GM12878 (cell line): ENCODE results near the gene EFHC1. TPM values are rescaled to one million over a fixed set of nuclear protein-coding genes. Genes with fewer than 3 reads are reported as not detected.

Experiments used
- ATAC-seq: fragments of 200-7000 bp; cut with Tn5 transposase; 3 replicates; pipeline ENCODE4 v1.9.1; 2020; ENCODE audit warnings: mild to moderate bottlenecking, moderate library complexity
- BruUV-seq: library from RNA; stranded (reverse); fragments of 400-500 nt; replicated peaks from 2 replicates; lab custom pipeline; 2021; lab: Mats Ljungman, UMichigan
- CTCF ChIA-PET: fragments of 300-600 bp; sonication (Branson Sonifier 250); formaldehyde crosslinking; extraction: SDS; loops from one replicate; lab custom pipeline; 2021; ENCODE audit warnings: inconsistent platforms; lab: Yijun Ruan, JAX
- POLR2A ChIA-PET: fragments of 350-600 bp; formaldehyde crosslinking; extraction: SDS; loops from one replicate; lab custom pipeline; 2021; ENCODE audit warnings: inconsistent platforms; lab: Charles Lee
- RAD21 ChIA-PET: fragments of 300-600 bp; sonication (Branson Sonifier 250); formaldehyde crosslinking; loops from one replicate; lab custom pipeline; 2023; ENCODE audit warnings: antibody characterized with exemption; ENCODE audit not compliant: unreplicated experiment; lab: Charles Lee
- SMC1A ChIA-PET: fragments of 300-600 bp; sonication (Branson Sonifier 250); formaldehyde crosslinking; loops from one replicate; lab custom pipeline; 2023; ENCODE audit not compliant: unreplicated experiment, uncharacterized antibody; lab: Charles Lee
- DNase-seq: peaks from one replicate; pipeline ENCODE4 v3.0.0-alpha.2; 2011; ENCODE audit warnings: low read depth, low spot score
- FAIRE-seq: peaks from 3 replicates; lab custom pipeline; 2011; peaks lifted over from hg19 to GRCh38; lab: Jason Lieb, UNC
- H2AFZ ChIP-seq: 2 replicates; pipeline ENCODE4 v1.6.0; 2011; ENCODE audit warnings: low read depth, low read length, control low read depth; ENCODE audit not compliant: control insufficient read depth
- H3K27ac ChIP-seq: 2 replicates; pipeline ENCODE4 v1.5.1; 2011; ENCODE audit warnings: control low read depth; ENCODE audit not compliant: control insufficient read depth, insufficient read depth
- H3K27me3 ChIP-seq, 2 experiments: replicated peaks in 1 of 2; 2 replicates each; pipeline versions ENCODE4 v1.6.0 to v1.6.1; 2011; ENCODE audit warnings: low read length in 1 of 2; ENCODE audit not compliant: control insufficient read depth in 2 of 2, insufficient read depth in 2 of 2
- H3K36me3 ChIP-seq, 2 experiments: 2 replicates each; pipeline ENCODE4 v1.5.1; 2011; ENCODE audit warnings: low read length in 1 of 2; ENCODE audit not compliant: control insufficient read depth in 2 of 2, insufficient read depth in 2 of 2
- H3K4me1 ChIP-seq: 2 replicates; pipeline ENCODE4 v1.6.1; 2011; ENCODE audit warnings: mild to moderate bottlenecking, low read length, moderate library complexity, mixed read lengths; ENCODE audit not compliant: control insufficient read depth, insufficient read depth
- H3K4me2 ChIP-seq: 2 replicates; pipeline ENCODE4 v1.6.0; 2011; ENCODE audit warnings: control low read depth; ENCODE audit not compliant: control insufficient read depth, insufficient read depth
- H3K4me3 ChIP-seq: fragments of 200-600 bp; sonication (generic); 2 replicates; pipeline ENCODE4 v1.5.1; 2016
- H3K79me2 ChIP-seq: 2 replicates; pipeline ENCODE4 v1.6.0; 2011; ENCODE audit warnings: low read length; ENCODE audit not compliant: control insufficient read depth, insufficient read depth
- H3K9ac ChIP-seq: 2 replicates; pipeline ENCODE4 v1.8.0; 2011; ENCODE audit warnings: low read length, control low read depth, mixed read lengths; ENCODE audit not compliant: control insufficient read depth, insufficient read depth
- H3K9me3 ChIP-seq: replicated peaks from 3 replicates; pipeline ENCODE4 v1.5.1; 2011; ENCODE audit warnings: mild to moderate bottlenecking, low read length; ENCODE audit not compliant: control insufficient read depth, insufficient read depth
- H4K20me1 ChIP-seq: 2 replicates; pipeline ENCODE4 v1.6.0; 2011; ENCODE audit not compliant: control insufficient read depth, insufficient read depth
- CHD1 ChIP-seq: IDR thresholded peaks from 2 replicates; pipeline ENCODE4 v1.6.1; 2012; ENCODE audit warnings: low read depth, low read length, improper control_type of control experiment
- EGR1 ChIP-seq, 2 experiments: IDR thresholded peaks; 1 replicate in 1 of 2; 2 replicates in 1 of 2; pipeline ENCODE4 v1.6.1; 2011 to 2012; ENCODE audit warnings: low read depth in 2 of 2, low read length in 2 of 2, borderline replicate concordance in 1 of 2, mild to moderate bottlenecking in 1 of 2, moderate library complexity in 1 of 2
- GATAD2B ChIP-seq: fragments of 450-650 bp; conservative IDR thresholded peaks from 2 replicates; pipeline ENCODE4 v1.6.1; 2017; ENCODE audit warnings: low read depth, mild to moderate bottlenecking, moderate library complexity
- HDAC2 ChIP-seq: fragments of 200-600 bp; sonication (generic); IDR thresholded peaks from 2 replicates; pipeline ENCODE4 v1.6.1; 2017
- HDGF ChIP-seq: fragments of 450-650 bp; IDR thresholded peaks from 2 replicates; pipeline ENCODE4 v1.6.1; 2016; ENCODE audit warnings: antibody characterized with exemption
- NR2F1 ChIP-seq: fragments of 450-650 bp; conservative IDR thresholded peaks from 2 replicates; pipeline ENCODE4 v1.6.1; 2017; ENCODE audit warnings: mild to moderate bottlenecking
- RAD51 ChIP-seq: fragments of 450-650 bp; IDR thresholded peaks from 2 replicates; pipeline ENCODE4 v1.6.1; 2016; ENCODE audit warnings: moderate library complexity, mild to moderate bottlenecking, inconsistent platforms
- RCOR1 ChIP-seq: conservative IDR thresholded peaks from 2 replicates; pipeline ENCODE4 v1.6.1; 2012; ENCODE audit warnings: low read depth, low read length, improper control_type of control experiment
- WGBS: methylation state at CpG from one replicate; pipeline ENCODE4 v1.1.6; 2016; ENCODE audit warnings: low lambda C conversion rate; ENCODE audit not compliant: insufficient replicate concordance, insufficient coverage; ENCODE audit errors: missing lambda C conversion rate; 5-methylcytosine and 5-hydroxymethylcytosine counted together
- in situ Hi-C: fragments of 300-500 bp; cut with MboI; formaldehyde crosslinking; loops from 9 replicates; pipeline ENCODE4 v1.14.3; 2018; ENCODE audit warnings: mixed read lengths
- intact Hi-C: fragments of 100-400 bp; cut with micrococcal nuclease; formaldehyde crosslinking; loops from one replicate; pipeline ENCODE4 v1.14.2; 2022; ENCODE audit not compliant: unreplicated experiment
- polyA plus RNA-seq, 11 experiments: library from polyadenylated mRNA; depleted of rRNA in 4 of 11; unstranded in 6 of 11; stranded (reverse) in 5 of 11; fragments of >200 nt; fragmentation: Nextera tagmentation in 4 of 11; fragmentation: Illumina TruSeq in 1 of 11; extraction: Ambion mirVana in 4 of 11; extraction: Trizol in 1 of 11; gene quantifications; 1 replicate in 1 of 11; 2 replicates in 10 of 11; pipeline versions ENCODE4 v1.2.1 to v1.2.3, GENCODE V29; 2011 to 2016; ENCODE audit warnings: inconsistent platforms in 2 of 11, missing spikeins in 2 of 11, low read depth in 1 of 11
- total RNA-seq, 4 experiments: library from RNA; depleted of rRNA in 3 of 4; stranded (reverse); fragments of >200 nt in 3 of 4; fragmentation: Illumina TruSeq in 1 of 4; extraction: Trizol in 1 of 4; gene quantifications; 2 replicates each; pipeline versions ENCODE4 v1.2.1 to v1.2.3, GENCODE V29; 2013 to 2021
- TF ChIP-seq, protein P1 (sequence below): fragments of 450-650 bp; IDR thresholded peaks from 2 replicates; pipeline ENCODE4 v1.6.1; 2016; ENCODE audit warnings: mild to moderate bottlenecking, moderate library complexity, borderline replicate concordance
- TF ChIP-seq, protein P2 (sequence below): IDR thresholded peaks from 2 replicates; pipeline ENCODE4 v1.6.1; 2011; ENCODE audit warnings: low read depth, mild to moderate bottlenecking, low read length, moderate library complexity, borderline replicate concordance; ENCODE audit errors: extremely low read depth

The EFHC1 gene
- total and polyA plus RNA-seq, 10 of the 15 experiments (the other 5 are each of a cell fraction or from before 2014, with no cell fraction given) = 5.5 to 14.5 (median 8.8) TPM

DNA sequence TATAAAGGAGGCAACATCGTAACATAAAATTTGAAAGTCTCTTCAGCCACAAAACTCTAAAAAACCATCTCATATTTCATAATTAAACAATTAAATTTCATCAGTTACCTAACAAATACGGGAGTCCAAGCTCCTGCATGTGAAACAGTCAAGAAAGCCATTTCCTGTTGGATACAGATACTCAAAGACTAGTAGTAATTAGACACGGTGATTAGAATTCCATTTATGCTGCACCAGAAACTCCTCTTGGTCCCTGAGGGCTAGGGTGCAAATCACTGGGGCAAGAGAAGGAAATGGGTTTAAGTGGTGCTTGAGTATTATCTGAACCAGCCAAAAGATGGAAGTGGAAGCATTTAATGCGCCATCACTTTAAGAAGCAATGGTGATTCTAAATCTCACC, 129.3 kb downstream of the EFHC1 start:
- ChIA-PET CTCF (interaction anchor here (0.6 to 1.4 kb wide), 5 partner anchors 11 to 142 kb away, joined by 3 to 5 read pairs (median 4); no protein-coding TSS in a partner anchor), RAD21 (no interaction called here), SMC1A (interaction anchor here (1.0 to 1.7 kb wide), 2 partner anchors 12 to 23 kb away, joined by 3 to 5 read pairs; no protein-coding TSS in a partner anchor), POLR2A (interaction anchor here (0.6 kb wide), 1 partner anchor 147 kb away, joined by 4 read pairs; no protein-coding TSS in a partner anchor)
- no peak for FAIRE-seq
- TF ChIP-seq HDAC2 = no peak
- no peak for TF ChIP-seq RAD51
- no peak for TF ChIP-seq GATAD2B
- DNase-seq = no peak
- no peak overlapping the region for H3K4me3 ChIP-seq
- no peak for ATAC-seq
- no peak overlapping the region for H3K4me2 ChIP-seq
- no peaks in the 10 kb centered on the region for H4K20me1 ChIP-seq
- no peaks in the 10 kb centered on the region for H3K9me3 ChIP-seq
- H3K79me2 ChIP-seq = peaks cover 30% of the 10 kb centered on the region
- H3K27ac ChIP-seq = no peak overlapping the region
- no TSS peak for BruUV-seq
- no peaks in the 10 kb centered on the region for H3K27me3 ChIP-seq
- intact Hi-C loops = no loop called here
- H3K36me3 ChIP-seq = no peaks in the 10 kb centered on the region; a peak in 1 of 4 replicates
- no peak overlapping the region for H2AFZ ChIP-seq
- no peak overlapping the region for H3K9ac ChIP-seq
- peaks cover 44% of the 10 kb centered on the region for H3K4me1 ChIP-seq
- in situ Hi-C loops = no loop called here
- WGBS = 90% methylated on average over 4 of the region's 4 CpGs

DNA sequence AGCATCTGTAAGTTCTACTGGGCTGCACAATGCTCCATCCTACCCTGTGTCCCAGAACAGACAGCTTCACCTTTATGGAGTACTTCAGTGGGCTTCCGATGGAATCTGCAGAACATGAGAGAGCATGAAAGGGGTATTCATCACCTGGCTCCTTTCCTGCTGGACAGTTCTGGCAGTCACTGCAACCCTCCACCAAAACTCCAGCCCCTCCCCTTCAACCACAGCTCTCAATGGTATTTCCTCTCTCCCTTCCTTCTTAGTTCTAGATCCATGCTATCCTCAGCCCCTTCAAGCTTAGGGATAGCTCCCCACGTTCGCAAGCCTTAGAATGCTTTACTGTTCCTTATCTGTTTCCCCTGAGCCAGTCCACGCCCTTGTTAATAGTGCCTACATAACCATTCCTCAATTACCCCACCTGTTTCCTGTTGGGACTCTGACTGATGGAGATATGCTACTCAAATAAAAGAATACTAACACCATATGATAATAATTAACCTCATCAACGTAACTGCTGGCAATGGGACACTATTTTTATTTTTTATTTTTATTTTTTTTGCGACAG, 130.0 kb downstream of the EFHC1 start:
- Histone ChIP-seq H3K4me3 (no peak overlapping the region), H3K27me3 (no peaks in the 10 kb centered on the region), H3K79me2 (peaks cover 31% of the 10 kb centered on the region), H3K9ac (no peak overlapping the region), H3K4me2 (no peak overlapping the region), H4K20me1 (no peaks in the 10 kb centered on the region), H3K27ac (no peak overlapping the region), H2AFZ (no peak overlapping the region), H3K4me1 (peaks cover 44% of the 10 kb centered on the region), H3K9me3 (no peaks in the 10 kb centered on the region), H3K36me3 (no peaks in the 10 kb centered on the region; a peak in 1 of 4 replicates)
- WGBS = 94% methylated on average over 6 of the region's 6 CpGs
- SMC1A ChIA-PET = interaction anchor here (1.7 kb wide), 1 partner anchor 13 kb away, joined by 5 read pairs; no protein-coding TSS in a partner anchor
- DNase-seq = no peak
- BruUV-seq = no TSS peak
- in situ Hi-C loops = no loop called here
- intact Hi-C loops = no loop called here
- ATAC-seq = no peak
- FAIRE-seq = no peak
- POLR2A ChIA-PET = no interaction called here
- RAD21 ChIA-PET = no interaction called here
- CTCF ChIA-PET = interaction anchor here (0.6 to 1.4 kb wide), 5 partner anchors 10 to 143 kb away, joined by 3 to 5 read pairs (median 4); no protein-coding TSS in a partner anchor
- TF ChIP-seq RCOR1 (no peak), CHD1 (no peak), HDGF (no peak), NR2F1 (no peak), EGR1 (IDR thresholded peaks at IDR 0.05; ENCODE audit: borderline replicate concordance in 1 of 2, low read depth in 2 of 2, low read length in 2 of 2) (no peak)
- TF ChIP-seq, protein P1, sequence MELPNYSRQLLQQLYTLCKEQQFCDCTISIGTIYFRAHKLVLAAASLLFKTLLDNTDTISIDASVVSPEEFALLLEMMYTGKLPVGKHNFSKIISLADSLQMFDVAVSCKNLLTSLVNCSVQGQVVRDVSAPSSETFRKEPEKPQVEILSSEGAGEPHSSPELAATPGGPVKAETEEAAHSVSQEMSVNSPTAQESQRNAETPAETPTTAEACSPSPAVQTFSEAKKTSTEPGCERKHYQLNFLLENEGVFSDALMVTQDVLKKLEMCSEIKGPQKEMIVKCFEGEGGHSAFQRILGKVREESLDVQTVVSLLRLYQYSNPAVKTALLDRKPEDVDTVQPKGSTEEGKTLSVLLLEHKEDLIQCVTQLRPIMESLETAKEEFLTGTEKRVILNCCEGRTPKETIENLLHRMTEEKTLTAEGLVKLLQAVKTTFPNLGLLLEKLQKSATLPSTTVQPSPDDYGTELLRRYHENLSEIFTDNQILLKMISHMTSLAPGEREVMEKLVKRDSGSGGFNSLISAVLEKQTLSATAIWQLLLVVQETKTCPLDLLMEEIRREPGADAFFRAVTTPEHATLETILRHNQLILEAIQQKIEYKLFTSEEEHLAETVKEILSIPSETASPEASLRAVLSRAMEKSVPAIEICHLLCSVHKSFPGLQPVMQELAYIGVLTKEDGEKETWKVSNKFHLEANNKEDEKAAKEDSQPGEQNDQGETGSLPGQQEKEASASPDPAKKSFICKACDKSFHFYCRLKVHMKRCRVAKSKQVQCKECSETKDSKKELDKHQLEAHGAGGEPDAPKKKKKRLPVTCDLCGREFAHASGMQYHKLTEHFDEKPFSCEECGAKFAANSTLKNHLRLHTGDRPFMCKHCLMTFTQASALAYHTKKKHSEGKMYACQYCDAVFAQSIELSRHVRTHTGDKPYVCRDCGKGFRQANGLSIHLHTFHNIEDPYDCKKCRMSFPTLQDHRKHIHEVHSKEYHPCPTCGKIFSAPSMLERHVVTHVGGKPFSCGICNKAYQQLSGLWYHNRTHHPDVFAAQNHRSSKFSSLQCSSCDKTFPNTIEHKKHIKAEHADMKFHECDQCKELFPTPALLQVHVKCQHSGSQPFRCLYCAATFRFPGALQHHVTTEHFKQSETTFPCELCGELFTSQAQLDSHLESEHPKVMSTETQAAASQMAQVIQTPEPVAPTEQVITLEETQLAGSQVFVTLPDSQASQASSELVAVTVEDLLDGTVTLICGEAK = no peak
- TF ChIP-seq, protein P2, sequence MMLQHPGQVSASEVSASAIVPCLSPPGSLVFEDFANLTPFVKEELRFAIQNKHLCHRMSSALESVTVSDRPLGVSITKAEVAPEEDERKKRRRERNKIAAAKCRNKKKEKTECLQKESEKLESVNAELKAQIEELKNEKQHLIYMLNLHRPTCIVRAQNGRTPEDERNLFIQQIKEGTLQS = no peak
